ENCODE measurements around the gene GABRR2.
"Not testable (repeated sequence)": the region's sequence is repeated elsewhere in the genome, so short reads cannot be mapped to it uniquely, and the experiment has no call there.

The GABRR2 gene

DNA sequence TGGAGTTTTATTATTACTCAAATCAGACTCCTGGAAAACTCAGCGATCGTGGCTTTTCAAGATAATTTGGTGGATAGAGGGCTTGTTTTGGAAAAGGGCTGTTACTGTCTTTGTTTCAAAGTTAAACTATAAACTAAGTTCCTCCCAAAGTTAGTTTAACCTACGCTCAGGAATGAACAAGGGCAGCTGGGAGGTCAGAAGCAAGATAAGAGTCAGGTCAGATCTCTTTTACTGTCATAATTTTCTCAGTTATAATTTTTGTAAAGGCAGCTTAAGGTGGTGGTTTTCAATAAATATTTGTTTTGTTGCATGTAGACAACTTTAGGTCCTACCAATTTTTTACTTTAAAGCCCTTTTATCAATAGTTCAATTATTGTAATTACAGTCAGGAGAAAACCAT is 9.2 kb upstream of the GABRR2 start:
- no peak for DNase-seq (ENCODE audit: low spot score)

GRCh38 chr6:89323511-89323971 is 8.4 kb upstream of the GABRR2 start:
- no peak for DNase-seq (ENCODE audit: low spot score)

DNA sequence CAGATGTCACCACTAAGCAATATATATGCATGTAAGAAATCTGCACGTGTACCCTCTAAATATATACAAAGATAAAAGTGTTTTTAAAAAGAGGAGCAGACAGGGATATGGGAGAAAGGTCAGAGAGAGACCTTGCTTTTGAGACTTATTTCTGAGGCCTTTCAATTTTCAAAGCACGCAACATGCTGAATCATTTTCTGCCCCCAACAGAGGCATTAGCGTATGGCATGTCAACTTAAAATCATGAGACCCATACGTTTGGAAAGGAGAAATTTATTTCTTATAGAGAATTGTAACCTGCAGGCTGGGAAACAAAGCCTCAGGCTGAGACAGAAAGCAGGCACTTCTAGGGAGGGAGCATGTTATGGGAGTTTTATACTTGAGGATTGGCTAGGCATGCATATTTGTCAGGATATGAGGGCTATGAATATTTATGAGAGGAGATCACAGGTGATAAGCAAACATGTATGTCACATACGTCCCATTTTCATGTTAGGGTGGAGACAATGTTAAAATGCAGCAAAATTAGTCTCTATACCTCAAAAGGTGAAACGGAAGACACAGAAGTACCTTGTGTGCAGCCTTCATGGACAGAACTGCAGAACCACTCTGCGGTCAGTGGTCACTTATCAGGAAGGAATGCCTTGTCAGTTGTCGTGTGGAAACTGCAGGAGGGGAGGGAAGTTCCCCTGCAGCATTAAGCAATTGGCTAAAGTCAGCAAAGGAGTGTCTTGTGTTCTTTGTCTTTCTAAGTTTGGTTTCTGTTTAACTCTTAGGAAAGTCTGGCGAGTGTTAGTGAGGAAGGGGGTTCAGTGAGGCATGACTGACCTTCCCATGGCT is 6.3 kb upstream of the GABRR2 start:
- no peak for DNase-seq (ENCODE audit: low spot score)

GRCh38 chr6:89320012-89320559 is 5.0 kb upstream of the GABRR2 start:
- no peak for DNase-seq (ENCODE audit: low spot score)

- no peak for DNase-seq (ENCODE audit: low spot score)
Measured at GRCh38 chr6:89317067-89317466, 2.0 kb upstream of the GABRR2 start.

DNA sequence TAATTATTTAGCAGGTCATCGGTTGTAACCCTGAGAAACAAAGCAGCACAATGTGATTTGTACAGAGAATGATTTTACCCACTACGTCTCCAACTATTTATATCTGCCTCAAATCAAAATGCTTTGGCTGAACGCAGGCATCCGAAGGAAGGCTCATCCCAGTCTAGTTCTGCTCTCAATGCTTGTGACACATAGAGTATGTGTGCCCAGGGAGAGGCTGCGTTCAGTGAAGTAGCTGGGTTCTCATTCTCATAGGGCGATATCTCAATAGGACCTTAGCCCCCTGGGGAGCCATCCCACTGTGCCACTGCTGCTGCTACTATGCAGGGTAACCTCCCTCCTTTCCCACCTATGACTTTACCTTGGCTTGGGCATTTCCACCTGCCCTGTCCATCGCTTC is 407 bp downstream of the GABRR2 start:
- DNase-seq (ENCODE audit: low spot score) = no peak

DNA sequence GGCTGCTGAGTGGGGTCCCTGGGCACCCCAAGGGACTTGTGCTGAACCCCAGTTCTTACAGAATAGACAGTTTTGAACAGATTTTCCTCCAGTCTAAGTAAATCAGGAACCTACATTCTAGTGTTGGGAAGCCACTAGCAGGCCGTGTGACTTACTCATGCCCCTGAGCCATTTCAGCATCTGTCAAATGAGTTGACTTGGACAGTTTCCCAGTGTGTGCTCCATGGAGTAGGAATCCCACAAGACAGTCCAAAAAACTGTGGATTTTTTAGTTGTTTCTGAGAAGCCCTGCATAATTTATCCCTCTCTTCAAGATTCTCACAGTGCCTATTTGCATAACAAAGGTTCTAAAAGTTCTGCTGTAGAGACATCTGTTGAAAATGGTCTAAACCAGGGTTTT is 2.1 kb downstream of the GABRR2 start:
- no peak for DNase-seq (ENCODE audit: low spot score)

DNA sequence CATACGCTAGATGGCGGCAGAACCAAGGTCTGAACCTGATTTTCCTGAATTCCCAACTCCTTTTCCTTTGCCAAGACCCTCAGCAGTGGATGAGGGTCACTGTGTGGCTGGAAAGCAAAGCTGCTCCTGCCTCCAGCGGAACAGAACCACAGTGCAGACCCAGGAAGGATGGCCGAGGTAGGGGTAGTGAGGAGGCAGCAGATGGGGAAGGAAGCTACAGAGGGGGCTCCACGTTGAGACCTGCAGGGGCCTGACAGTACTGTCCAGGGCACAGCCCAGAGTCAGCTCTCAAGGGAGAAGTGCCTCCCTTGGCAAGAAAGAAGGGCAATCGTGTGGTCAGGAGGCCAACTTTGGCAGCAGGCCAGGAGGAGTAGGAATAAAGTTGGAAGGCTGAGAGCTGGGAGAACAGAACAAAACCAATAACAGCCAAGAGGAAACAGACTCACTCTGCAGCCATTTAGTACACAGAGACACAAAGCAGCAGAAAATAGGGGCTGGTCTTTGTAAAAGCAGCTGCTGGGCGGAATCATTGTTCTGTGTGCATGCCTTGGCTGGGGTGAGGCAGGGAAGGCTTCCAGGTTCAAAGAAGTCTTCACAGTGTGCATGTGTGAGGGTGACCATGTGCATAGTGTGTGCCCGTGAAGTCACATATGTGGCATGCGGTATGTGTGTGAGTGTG is 3.1 kb downstream of the GABRR2 start:
- peak; percentile 71 for DNase-seq (ENCODE audit: low spot score)

DNA sequence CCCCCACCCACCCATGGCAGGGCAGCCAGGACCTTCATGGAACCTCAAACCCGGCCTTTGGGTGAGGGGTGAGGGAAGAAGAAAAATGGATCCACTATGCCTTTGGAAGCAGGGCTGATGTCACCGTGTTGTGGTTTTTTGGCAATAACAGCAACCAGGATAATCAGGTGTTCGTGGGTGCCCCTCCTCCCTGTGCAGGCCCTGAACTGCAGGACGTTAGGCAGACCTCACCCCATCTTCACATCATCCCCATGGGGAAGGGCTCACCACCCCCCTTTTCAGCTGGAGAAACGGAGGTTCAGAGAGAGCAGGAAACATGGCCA is 3.6 kb downstream of the GABRR2 start:
- no peak for DNase-seq (ENCODE audit: low spot score)

DNA sequence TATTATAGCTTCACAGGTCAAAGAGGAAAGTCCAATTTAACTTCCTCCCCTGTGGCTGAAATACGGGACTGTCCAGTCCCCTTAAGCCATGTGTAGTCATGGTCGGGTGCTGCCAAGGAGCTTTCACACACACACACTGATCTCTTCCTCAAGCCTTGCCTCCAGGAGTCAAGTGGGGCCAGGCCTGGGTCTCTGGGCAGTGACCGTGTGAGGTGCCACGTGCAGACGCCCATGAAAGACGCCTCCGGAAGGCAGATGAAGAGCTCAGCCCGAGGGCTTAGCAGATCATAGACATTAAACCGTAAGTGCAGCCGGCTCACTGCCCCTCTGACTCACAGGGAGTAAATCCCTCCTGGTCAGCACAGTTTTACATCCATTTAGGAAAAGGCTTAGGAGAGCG is 4.2 kb downstream of the GABRR2 start:
- DNase-seq (ENCODE audit: low spot score) = no peak

- no peak for DNase-seq (ENCODE audit: low spot score)
Measured at GRCh38 chr6:89308525-89309395, 6.3 kb downstream of the GABRR2 start.

DNA sequence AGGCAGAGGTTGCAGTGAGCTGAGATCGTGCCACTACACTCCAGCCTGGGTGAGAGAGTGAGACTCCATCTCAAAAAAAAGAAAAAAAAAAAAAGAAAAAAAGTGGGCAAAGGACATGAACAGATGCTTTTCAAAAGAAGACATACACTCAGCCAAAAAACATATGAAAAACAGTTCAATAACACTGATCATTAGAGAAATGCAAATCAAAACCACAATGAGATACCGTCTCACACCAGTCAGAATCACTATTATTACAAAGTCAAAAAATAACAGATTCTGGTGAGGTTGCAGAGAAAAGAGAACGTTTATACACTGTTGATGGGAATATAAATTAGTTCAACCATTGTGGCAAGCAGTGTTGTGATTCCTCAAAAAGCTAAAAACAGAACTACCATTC is 10.6 kb downstream of the GABRR2 start:
- DNase-seq (ENCODE audit: low spot score) = not testable (repeated sequence)

- no peak for DNase-seq (ENCODE audit: low spot score)
Measured at GRCh38 chr6:89302936-89303335, 12.2 kb downstream of the GABRR2 start.

DNA sequence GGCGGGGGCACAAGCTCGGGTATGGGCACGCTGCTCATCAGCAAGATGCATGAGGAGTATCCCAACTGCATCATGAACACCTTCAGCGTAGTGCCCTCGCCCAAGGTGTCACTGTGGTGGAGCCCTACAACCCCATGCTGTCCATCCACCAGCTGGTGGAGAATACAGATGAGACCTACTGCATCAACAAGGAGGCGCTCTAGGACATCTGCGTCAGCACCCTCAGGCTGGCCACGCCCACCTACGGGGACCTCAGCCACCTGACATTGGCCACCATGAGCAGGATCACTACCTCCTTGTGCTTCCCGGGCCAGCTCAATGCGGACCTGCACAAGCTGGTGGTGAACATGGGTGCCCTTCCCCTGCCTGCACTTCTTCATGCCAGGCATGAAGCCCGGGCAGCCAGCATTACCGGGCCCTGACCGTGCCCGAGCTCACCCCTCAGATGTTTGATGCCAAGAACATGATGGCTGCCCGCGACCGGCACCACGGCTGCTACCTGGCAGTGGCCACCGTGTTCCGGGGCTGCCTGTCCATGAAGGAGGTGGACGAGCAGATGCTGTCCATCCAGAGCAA is 12.8 kb downstream of the GABRR2 start:
- no peak for DNase-seq (ENCODE audit: low spot score)

- DNase-seq (ENCODE audit: low spot score) = no peak
Measured at GRCh38 chr6:89301586-89302194, 13.4 kb downstream of the GABRR2 start.

- no peak for DNase-seq (ENCODE audit: low spot score)
Measured at GRCh38 chr6:89299466-89299850, 15.6 kb downstream of the GABRR2 start.

DNA sequence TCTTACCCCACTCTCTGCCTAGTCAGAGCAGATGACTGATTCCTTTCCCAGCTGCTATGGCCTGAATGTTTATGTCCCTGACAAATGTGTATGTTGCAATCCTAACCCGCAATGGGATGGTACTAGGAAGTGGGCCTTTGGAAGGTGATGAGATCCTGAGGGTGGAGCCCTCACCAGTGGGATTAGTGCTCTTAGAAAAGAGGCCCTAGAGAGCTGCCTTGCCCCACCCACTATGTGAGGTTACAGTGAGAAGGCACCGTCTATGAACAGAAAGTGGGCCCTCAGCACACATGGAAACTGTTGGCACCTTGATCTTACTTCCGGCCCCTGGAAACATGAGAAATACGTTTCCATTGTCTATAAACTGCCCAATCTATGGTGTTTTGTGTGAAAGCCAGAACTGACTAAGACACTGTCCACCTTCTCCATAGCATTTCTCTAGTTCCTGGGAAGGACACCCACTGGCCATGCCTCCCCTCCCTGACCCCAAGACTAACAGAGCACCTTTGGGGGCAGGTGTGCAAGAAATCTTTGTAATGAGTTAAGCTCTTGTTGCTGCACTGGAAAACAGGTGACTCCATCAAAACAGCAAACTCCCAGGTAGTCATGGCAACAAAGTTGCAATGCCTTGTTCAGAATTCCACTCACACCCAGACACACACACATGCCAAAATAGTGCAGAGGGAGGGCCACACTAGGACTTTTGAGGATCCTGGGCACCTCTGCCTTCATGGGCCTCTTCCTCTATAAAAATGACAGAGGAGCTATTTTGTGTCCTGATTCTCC is 16.2 kb downstream of the GABRR2 start:
- no peak for DNase-seq (ENCODE audit: low spot score)

GRCh38 chr6:89297695-89298351 is 17.3 kb downstream of the GABRR2 start:
- peak; percentile 41 for DNase-seq (ENCODE audit: low spot score)

GRCh38 chr6:89295981-89296380 is 19.1 kb downstream of the GABRR2 start:
- no peak for DNase-seq (ENCODE audit: low spot score)

GRCh38 chr6:89295116-89295515 is 20.0 kb downstream of the GABRR2 start:
- not testable (repeated sequence) for DNase-seq (ENCODE audit: low spot score)

All from SK-N-DZ (cell line).